ENCODE measurements around the gene PROK2.

PROK2 gene

GRCh38 chr3:71787851-71788405, 3.0 kb upstream of the PROK2 start:
- DNase-seq: no peak

GRCh38 chr3:71786551-71786950, 1.6 kb upstream of the PROK2 start:
- no peak for DNase-seq

DNA sequence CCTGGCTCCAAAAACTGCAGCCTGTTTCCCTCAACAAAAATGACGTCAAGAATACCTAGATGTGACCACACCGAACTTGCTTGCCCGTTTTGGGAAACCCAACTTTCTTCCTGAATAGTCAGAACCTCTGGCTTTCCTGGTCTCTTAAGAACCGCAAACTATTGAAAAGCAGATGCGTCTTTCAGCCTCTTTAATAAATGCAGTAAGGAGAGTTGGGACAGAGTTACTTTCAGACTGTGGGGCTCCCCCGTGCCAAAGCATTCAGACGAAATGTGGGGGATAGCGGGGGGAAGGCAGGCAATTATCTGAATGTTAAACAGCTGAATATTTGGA, 1.2 kb upstream of the PROK2 start:
- no peak for DNase-seq

GRCh38 chr3:71785532-71786216, 726 bp upstream of the PROK2 start:
- no peak for DNase-seq

DNA sequence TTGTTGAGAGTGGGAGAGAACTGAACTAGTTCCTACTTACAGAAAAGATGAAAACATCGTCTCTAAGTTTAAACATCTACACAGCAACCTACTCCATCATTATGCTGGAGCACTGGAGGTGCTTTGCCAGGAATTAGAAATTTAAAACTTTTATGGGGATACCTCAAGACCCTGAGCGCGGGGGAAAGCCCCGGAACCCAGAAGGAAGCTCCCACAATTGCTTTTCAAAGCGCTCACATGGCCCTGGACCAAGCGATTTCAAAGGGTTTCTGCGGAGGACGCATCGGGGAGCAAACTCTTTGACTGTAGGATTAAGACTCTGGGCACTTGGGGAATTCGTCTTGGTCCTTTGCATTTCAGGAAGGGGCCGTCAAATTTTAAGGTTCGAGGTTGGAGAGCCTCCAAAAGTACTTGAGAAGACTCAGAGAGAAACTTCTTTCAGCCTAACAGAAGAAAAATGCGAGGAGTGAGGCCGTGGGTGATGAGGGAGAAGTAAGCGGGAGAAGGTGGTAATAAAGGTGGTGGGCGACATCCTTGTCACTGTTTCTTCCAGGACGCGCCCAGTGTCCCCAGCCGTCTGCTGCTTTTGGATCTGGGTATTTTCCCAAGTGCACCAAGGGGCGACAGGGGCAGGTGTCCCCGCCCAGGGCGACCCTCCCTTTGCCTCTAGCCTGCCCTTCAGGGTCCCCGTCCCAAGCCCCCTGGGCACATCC, 591 bp downstream of the PROK2 start:
- no peak for DNase-seq

- no peak for DNase-seq
These were observed 1.8 kb downstream of the PROK2 start for GRCh38 chr3:71783152-71783551.

DNA sequence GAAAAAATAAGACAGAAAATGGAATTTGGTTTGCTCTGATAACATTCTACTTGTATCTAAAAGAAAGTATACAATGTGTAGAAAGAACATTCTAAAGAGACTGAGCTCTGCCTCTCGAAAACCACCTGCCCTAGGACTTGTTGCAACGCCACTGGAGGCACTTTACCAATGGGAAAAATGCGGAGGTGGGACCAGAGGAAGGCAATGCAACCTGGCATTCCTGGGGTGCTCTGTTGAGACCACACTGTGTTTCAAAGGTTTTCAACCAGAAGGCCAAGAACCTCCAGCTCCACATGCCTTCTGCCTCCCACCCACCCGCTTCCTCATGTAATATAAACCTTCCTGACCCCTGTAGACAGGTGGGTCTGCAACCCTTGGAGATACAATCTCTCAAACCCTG, 4.5 kb downstream of the PROK2 start:
- no peak for DNase-seq

- no peak for DNase-seq
These were observed 5.1 kb downstream of the PROK2 start for GRCh38 chr3:71779674-71780377.

GRCh38 chr3:71778353-71778752, 6.6 kb downstream of the PROK2 start:
- DNase-seq: no peak

DNA sequence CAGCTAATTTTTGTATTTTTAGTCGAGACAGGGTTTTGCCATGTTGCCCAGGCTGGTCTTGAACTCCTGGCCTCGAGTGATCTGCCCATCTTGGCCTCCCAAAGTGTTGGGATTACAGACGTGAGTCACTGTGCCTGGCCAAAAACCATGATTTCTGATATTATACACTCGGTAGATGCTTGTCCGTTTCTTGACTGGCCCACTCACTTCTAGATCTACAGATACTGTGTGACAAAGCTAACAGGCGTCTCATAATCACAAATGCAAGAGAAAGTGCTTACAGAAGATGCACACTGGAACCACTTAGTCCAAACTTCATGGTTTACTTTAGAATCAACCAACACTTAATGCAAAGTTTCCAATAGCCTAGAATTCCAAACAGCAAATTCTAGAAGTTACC, 8.4 kb downstream of the PROK2 start:
- no peak for DNase-seq

DNA sequence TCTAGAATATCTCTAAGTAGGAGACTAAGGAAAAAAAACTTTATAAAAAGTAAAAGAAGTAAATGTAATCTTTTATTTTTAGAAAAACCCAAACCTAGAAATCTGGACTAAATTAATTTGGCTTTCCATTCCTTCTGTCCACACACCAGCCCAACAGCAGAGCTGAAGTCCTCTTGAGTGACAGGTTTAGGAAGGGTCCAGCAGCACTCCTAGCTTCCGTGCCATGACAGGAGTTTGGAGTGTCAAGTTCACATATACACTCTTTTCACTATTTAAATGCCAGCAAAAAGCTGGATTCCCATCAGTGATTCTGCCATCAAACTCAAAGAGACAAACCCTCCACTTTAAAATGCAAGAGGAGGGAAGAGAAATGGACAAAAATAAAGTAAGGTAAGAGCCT, 13.1 kb downstream of the PROK2 start:
- DNase-seq: no peak

DNA sequence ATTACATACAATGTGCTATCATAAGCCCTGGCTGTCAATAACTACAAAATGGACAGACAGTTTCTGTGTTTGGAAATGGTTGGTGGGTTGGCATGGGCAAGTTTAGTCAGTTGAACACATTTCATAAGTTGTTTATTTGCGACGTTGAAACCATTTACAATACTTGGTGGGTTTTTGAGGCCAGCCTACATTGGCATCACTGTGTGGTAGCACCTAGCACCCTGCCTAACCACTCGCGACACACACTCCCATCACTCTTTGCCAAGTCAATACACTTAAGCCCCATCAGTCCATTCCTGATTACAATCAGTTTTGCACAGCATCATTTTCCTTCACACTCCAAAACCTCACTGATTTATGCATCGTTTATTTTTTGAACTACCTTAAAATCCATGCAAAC, 13.8 kb downstream of the PROK2 start:
- DNase-seq: no peak

GRCh38 chr3:71763426-71763825, 21.5 kb downstream of the PROK2 start:
- no peak for DNase-seq

GRCh38 chr3:71760140-71760539, 24.8 kb downstream of the PROK2 start:
- no peak for DNase-seq

GRCh38 chr3:71759401-71759800, 25.5 kb downstream of the PROK2 start:
- no peak for DNase-seq

DNA sequence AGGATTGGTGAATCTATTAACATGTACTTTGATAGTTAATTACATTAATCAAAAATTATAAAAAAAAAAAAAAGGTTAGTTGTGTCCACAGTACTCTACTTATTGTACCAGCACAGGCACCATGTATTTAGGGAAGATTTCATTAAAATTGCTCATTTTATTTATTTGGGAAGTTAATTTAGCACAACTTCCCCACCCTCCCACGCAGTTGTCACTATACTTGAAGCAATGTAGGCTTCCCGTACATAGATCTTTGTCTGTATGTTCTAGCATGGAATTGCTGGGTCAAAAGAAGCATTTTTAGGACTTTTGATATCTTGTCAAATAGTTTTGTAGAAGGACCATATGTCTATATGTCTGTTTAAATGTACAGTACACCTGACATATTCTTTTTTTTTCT, 26.9 kb downstream of the PROK2 start:
- no peak for DNase-seq

DNA sequence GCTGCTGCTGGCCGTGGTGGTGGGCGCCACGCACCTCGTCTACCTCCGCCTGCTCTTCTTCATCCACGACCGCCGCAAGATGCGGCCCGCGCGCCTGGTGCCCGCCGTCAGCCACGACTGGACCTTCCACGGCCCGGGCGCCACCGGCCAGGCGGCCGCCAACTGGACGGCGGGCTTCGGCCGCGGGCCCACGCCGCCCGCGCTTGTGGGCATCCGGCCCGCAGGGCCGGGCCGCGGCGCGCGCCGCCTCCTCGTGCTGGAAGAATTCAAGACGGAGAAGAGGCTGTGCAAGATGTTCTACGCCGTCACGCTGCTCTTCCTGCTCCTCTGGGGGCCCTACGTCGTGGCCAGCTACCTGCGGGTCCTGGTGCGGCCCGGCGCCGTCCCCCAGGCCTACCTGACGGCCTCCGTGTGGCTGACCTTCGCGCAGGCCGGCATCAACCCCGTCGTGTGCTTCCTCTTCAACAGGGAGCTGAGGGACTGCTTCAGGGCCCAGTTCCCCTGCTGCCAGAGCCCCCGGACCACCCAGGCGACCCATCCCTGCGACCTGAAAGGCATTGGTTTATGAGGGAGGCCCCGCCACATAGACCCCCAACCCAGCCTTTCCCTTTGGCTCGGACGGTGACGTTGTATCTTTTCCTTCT, 30.2 kb downstream of the PROK2 start:
- DNase-seq: no peak

DNA sequence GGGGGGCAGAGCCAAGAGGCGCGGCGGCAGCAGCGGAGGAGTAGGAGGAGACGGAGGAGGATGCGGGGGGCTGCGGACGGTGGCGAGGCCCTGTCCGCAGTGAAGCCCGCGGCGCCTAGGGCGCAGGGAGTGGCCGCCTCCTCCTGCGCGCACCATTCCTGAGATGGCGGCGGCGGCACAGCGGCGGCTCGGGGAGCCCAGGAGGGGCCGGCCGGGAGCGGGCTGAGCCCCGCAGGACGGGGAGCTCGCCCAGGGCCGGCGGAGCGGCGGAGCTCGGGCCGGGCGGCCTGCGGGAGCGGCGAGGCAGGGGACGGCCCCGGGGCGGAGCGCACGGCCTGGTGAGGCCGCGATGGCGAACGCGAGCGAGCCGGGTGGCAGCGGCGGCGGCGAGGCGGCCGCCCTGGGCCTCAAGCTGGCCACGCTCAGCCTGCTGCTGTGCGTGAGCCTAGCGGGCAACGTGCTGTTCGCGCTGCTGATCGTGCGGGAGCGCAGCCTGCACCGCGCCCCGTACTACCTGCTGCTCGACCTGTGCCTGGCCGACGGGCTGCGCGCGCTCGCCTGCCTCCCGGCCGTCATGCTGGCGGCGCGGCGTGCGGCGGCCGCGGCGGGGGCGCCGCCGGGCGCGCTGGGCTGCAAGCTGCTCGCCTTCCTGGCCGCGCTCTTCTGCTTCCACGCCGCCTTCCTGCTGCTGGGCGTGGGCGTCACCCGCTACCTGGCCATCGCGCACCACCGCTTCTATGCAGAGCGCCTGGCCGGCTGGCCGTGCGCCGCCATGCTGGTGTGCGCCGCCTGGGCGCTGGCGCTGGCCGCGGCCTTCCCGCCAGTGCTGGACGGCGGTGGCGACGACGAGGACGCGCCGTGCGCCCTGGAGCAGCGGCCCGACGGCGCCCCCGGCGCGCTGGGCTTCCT, 31.0 kb downstream of the PROK2 start, which contains the start of gene GPR27:
GPR27 (plus strand) TSS at position 155 of the 909 bp plus-strand sequence; CDS start at position 350, 195 bp downstream.
- peak in 3 of 51 donors; percentile 33 to 40 (median 33) for DNase-seq

DNA sequence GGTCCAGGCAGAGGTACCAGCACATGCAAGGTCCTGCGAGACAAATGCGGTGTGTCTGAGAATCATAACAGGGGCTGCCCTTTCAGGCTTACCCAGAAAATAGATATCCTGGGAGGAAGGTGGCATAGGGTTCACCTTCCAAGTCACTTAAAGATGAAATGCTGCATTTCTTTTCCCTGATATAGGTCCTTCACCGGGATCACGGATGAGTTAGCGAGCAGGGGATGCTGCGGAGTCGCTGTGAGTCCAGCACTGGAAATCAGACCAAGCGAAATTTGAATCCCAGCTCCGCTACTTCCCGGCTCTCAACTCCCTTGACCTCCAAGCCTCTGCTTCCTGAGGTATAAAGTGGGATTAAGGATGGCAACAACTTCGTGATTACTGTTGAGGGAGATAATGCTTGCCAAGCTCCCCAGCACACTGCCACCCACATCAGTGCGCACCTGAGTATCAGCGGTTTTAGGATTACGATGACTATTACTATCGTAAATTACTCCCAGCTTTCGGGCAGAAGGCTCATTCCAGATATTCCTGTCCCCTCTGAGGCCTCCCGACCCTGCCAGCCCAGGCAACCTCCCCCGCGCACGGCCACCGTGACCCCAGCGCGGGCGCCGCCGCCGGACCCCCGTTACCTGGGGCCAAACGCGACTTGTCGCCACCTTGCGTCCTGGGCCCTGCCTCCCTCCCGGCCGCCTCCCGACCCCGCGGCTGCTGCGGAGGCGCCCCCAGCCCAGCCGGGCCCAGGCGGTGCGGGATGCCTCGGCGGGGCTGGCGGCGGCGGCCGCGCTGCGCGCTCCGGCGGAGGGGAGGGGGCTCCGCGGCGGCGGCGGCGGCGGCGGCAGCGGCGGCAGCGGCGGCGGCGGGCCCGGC, 31.9 kb downstream of the PROK2 start:
- DNase-seq: peak in 3 of 51 donors; percentile 13 to 52 (median 34)

DNA sequence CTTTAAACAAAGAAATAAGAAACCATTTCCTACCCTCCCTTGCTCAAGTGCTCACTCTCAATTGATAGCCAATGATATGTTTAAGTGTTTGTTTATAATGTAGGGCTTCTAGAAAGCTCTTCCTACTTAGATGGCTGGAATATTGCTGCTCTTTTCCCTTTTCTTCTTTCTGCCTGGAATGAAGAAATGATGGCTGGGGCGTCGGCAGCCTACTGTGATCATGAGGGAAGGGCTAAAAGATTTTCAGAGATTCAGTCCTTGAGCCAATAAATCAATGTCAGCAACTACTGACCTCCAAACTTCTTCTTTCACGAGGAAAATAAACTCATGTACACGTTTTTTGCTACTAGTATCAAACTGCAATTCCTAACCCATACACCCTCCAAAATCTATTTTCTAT, 33.3 kb downstream of the PROK2 start:
- no peak for DNase-seq
